Measurements from ENCODE around the gene SCN2A.

The SCN2A gene

GRCh38 chr2:165198181-165198580, 41.0 kb upstream of the SCN2A start:
- TF ChIP-seq CTBP1 (IDR thresholded peaks at IDR 0.05; ENCODE audit: borderline replicate concordance) (no peak), LEF1 (IDR thresholded peaks at IDR 0.05; ENCODE audit: borderline replicate concordance) (no peak), TARDBP (IDR thresholded peaks at IDR 0.05) (no peak), ELF4 (IDR thresholded peaks at IDR 0.05) (no peak), L3MBTL2 (conservative IDR thresholded peaks at IDR 0.05) (no peak), BHLHE40 (IDR thresholded peaks at IDR 0.05; ENCODE audit: borderline replicate concordance) (no peak), HDGF (IDR thresholded peaks at IDR 0.05; ENCODE audit: borderline replicate concordance) (no peak), SP1 (IDR thresholded peaks at IDR 0.05) (no peak), ARNT (IDR thresholded peaks at IDR 0.05) (no peak), NFRKB (IDR thresholded peaks at IDR 0.05) (no peak)
- POLR2A ChIA-PET, result no interaction called here
- no peak for DNase-seq (ENCODE audit: extremely low spot score)
- CTCF ChIA-PET, result no interaction called here

- TF ChIP-seq ELF4 (IDR thresholded peaks at IDR 0.05) (no peak), FOXM1 (IDR thresholded peaks at IDR 0.05; ENCODE audit: borderline replicate concordance) (no peak), L3MBTL2 (conservative IDR thresholded peaks at IDR 0.05) (no peak), HDGF (IDR thresholded peaks at IDR 0.05; ENCODE audit: borderline replicate concordance) (no peak), BHLHE40 (IDR thresholded peaks at IDR 0.05; ENCODE audit: borderline replicate concordance) (no peak), LEF1 (IDR thresholded peaks at IDR 0.05; ENCODE audit: borderline replicate concordance) (no peak), CTBP1 (IDR thresholded peaks at IDR 0.05; ENCODE audit: borderline replicate concordance) (no peak), ZNF384 (IDR thresholded peaks at IDR 0.05) (no peak), FOXK2 (IDR thresholded peaks at IDR 0.05) (no peak), TARDBP (IDR thresholded peaks at IDR 0.05) (no peak), FOXA1 (IDR thresholded peaks at IDR 0.05) (no peak), SUZ12 (IDR thresholded peaks at IDR 0.05) (no peak), SP1 (IDR thresholded peaks at IDR 0.05) (no peak), PKNOX1 (IDR thresholded peaks at IDR 0.05) (no peak), ARNT (IDR thresholded peaks at IDR 0.05) (no peak), NFRKB (IDR thresholded peaks at IDR 0.05) (no peak)
- POLR2A ChIA-PET, result no interaction called here
- no peak for DNase-seq (ENCODE audit: extremely low spot score)
- CTCF ChIA-PET, result interaction anchor here (1.0 kb wide), 1 partner anchor 185 kb away, joined by 5 read pairs; no protein-coding TSS in a partner anchor
These were observed 37.0 kb upstream of the SCN2A start for GRCh38 chr2:165202239-165202638.

- DNase-seq (ENCODE audit: extremely low spot score), result peak; percentile 46
- ChIA-PET CTCF (interaction anchor here (0.6 to 2.6 kb wide), 10 partner anchors 13 to 211 kb away, joined by 3 to 59 read pairs (median 4); no protein-coding TSS in a partner anchor), POLR2A (no interaction called here)
- TF ChIP-seq NFRKB (IDR thresholded peaks at IDR 0.05), result no peak
- TF ChIP-seq ZNF384 (IDR thresholded peaks at IDR 0.05), result peak; percentile 98
These were observed 35.3 kb upstream of the SCN2A start, which contains the start of gene SCN3A for GRCh38 chr2:165203689-165204559. SCN3A (minus strand) TSS chr2:165204050; CDS start chr2:165176394, 27,656 bp downstream.

- CTCF ChIA-PET, result interaction anchor here (2.6 kb wide), 1 partner anchor 190 kb away, joined by 59 read pairs; no protein-coding TSS in a partner anchor
- no peak for TF ChIP-seq ZNF384 (IDR thresholded peaks at IDR 0.05)
- no peak for TF ChIP-seq CTBP1 (IDR thresholded peaks at IDR 0.05; ENCODE audit: borderline replicate concordance)
- no peak for TF ChIP-seq ELF4 (IDR thresholded peaks at IDR 0.05)
- TF ChIP-seq FOXK2 (IDR thresholded peaks at IDR 0.05), result no peak
- TF ChIP-seq SP1 (IDR thresholded peaks at IDR 0.05), result no peak
- TF ChIP-seq NFRKB (IDR thresholded peaks at IDR 0.05), result no peak
- no peak for TF ChIP-seq FOXA1 (IDR thresholded peaks at IDR 0.05)
- POLR2A ChIA-PET, result no interaction called here
- DNase-seq (ENCODE audit: extremely low spot score), result no peak
These were observed 33.3 kb upstream of the SCN2A start for GRCh38 chr2:165205865-165206264.

DNA sequence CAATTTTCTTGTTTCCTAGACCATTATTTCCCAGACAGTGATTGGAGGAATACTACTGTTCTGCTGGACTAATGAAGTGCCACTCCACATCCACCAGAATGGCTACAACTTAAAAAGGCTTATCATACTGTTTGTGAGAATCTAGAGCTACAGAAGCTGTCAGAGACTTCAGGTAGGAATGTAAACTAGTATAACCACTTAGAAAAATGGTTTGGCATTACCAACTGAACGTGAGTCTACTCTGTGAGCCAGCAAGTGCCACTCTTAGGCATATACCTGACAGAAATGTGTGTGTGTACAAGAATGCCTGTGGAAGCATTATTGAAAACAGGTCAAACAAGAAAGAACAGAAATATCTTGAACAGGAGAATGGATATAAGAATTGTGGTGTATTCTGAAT, 31.1 kb upstream of the SCN2A start:
- POLR2A ChIA-PET, result no interaction called here

DNA sequence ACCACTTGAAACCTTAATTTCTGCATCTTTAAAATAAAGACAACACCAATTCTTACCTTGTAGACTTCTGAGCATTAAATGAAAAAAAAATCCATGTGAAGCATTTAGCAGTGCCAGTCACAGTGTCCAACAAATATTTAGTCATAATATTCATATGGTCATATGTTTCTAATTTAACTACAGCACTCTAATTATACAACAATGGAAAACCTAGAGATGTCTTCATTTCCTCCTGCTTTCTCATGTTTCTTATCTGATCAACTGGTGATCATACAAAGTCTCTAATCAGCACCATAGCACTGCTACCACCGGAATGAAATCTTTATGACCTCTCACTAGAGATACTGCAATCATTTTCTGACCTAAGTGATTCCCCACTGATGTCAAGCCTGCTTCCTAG, 25.1 kb upstream of the SCN2A start:
- CTCF ChIA-PET, result no interaction called here
- no peak for DNase-seq (ENCODE audit: extremely low spot score)
- TF ChIP-seq CTBP1 (IDR thresholded peaks at IDR 0.05; ENCODE audit: borderline replicate concordance), result no peak
- no peak for TF ChIP-seq ELF4 (IDR thresholded peaks at IDR 0.05)
- POLR2A ChIA-PET, result no interaction called here

More for the DNA sequence above, 31.1 kb upstream of the SCN2A start:
- no peak for TF ChIP-seq FOXM1 (IDR thresholded peaks at IDR 0.05; ENCODE audit: borderline replicate concordance)
- TF ChIP-seq HDGF (IDR thresholded peaks at IDR 0.05; ENCODE audit: borderline replicate concordance), result no peak
- TF ChIP-seq SUZ12 (IDR thresholded peaks at IDR 0.05), result no peak
- no peak for TF ChIP-seq ZNF384 (IDR thresholded peaks at IDR 0.05)
- no peak for TF ChIP-seq SP1 (IDR thresholded peaks at IDR 0.05)
- TF ChIP-seq PKNOX1 (IDR thresholded peaks at IDR 0.05), result no peak
- TF ChIP-seq BHLHE40 (IDR thresholded peaks at IDR 0.05; ENCODE audit: borderline replicate concordance), result no peak
- no peak for TF ChIP-seq ELF4 (IDR thresholded peaks at IDR 0.05)
- no peak for TF ChIP-seq CTBP1 (IDR thresholded peaks at IDR 0.05; ENCODE audit: borderline replicate concordance)
- TF ChIP-seq FOXA1 (IDR thresholded peaks at IDR 0.05), result no peak
- no peak for TF ChIP-seq FOXK2 (IDR thresholded peaks at IDR 0.05)
- CTCF ChIA-PET, result interaction anchor here (0.6 to 1.5 kb wide), 2 partner anchors 191 to 730 kb away, joined by 3 to 9 read pairs; no protein-coding TSS in a partner anchor
- no peak for DNase-seq (ENCODE audit: extremely low spot score)

GRCh38 chr2:165219481-165219880, 19.7 kb upstream of the SCN2A start:
- CTCF ChIA-PET, result no interaction called here

More at GRCh38 chr2:165219481-165219880, 19.7 kb upstream of the SCN2A start:
- TF ChIP-seq NFRKB (IDR thresholded peaks at IDR 0.05) (no peak), ARNT (IDR thresholded peaks at IDR 0.05) (no peak), PKNOX1 (IDR thresholded peaks at IDR 0.05) (no peak), TARDBP (IDR thresholded peaks at IDR 0.05) (no peak), BHLHE40 (IDR thresholded peaks at IDR 0.05; ENCODE audit: borderline replicate concordance) (no peak), LEF1 (IDR thresholded peaks at IDR 0.05; ENCODE audit: borderline replicate concordance) (no peak), HDGF (IDR thresholded peaks at IDR 0.05; ENCODE audit: borderline replicate concordance) (no peak), CTBP1 (IDR thresholded peaks at IDR 0.05; ENCODE audit: borderline replicate concordance) (no peak), L3MBTL2 (conservative IDR thresholded peaks at IDR 0.05) (no peak), SUZ12 (IDR thresholded peaks at IDR 0.05) (no peak), FOXM1 (IDR thresholded peaks at IDR 0.05; ENCODE audit: borderline replicate concordance) (no peak), ZNF384 (IDR thresholded peaks at IDR 0.05) (no peak), ELF4 (IDR thresholded peaks at IDR 0.05) (no peak)
- DNase-seq (ENCODE audit: extremely low spot score), result no peak
- POLR2A ChIA-PET, result no interaction called here
